WTC11 (cell line): ENCODE results near the gene OSM. TPM values are rescaled to one million over a fixed set of nuclear protein-coding genes. Genes with fewer than 3 reads are reported as not detected.

Experiments used
- ATAC-seq: fragments of 200-7000 bp; cut with Tn5 transposase; 2 replicates; pipeline ENCODE4 v1.10.0; 2021; ENCODE audit warnings: mild to moderate bottlenecking, moderate library complexity
- CTCF ChIA-PET: fragments of 300-600 bp; sonication (Branson Sonifier 250); formaldehyde crosslinking; loops from one replicate; lab custom pipeline; 2021; ENCODE audit warnings: antibody characterized with exemption; lab: Charles Lee
- POLR2A ChIA-PET: fragments of 350-600 bp; sonication (Branson Sonifier 250); formaldehyde crosslinking; loops from one replicate; lab custom pipeline; 2021; ENCODE audit warnings: antibody characterized with exemption; lab: Charles Lee
- DNase-seq: peaks from one replicate; pipeline ENCODE4 v3.0.0; 2021; ENCODE audit warnings: low spot score
- H3K27ac Mint-ChIP-seq: 2 replicates; pipeline ENCODE4 v1.8.0; 2021; ENCODE audit warnings: mixed read lengths
- H3K27me3 Mint-ChIP-seq: 2 replicates; pipeline ENCODE4 v1.8.0; 2021; ENCODE audit warnings: low read depth, mild to moderate bottlenecking, moderate library complexity, mixed read lengths
- H3K36me3 Mint-ChIP-seq: 2 replicates; pipeline ENCODE4 v1.8.0; 2021; ENCODE audit warnings: mixed read lengths
- H3K4me1 Mint-ChIP-seq: 2 replicates; pipeline ENCODE4 v1.8.0; 2022; ENCODE audit warnings: mixed read lengths
- H3K4me3 Mint-ChIP-seq: 2 replicates; pipeline ENCODE4 v1.8.0; 2021; ENCODE audit warnings: mild to moderate bottlenecking, moderate library complexity, mixed read lengths
- H3K9me3 Mint-ChIP-seq: 2 replicates; pipeline ENCODE4 v1.8.0; 2021; ENCODE audit warnings: mixed read lengths
- CREB1 ChIP-seq: sonication (generic); formaldehyde crosslinking; IDR thresholded peaks from 2 replicates; pipeline ENCODE4 v1.8.0; 2023; ENCODE audit warnings: mild to moderate bottlenecking, missing genetic modification reagents
- ELF4 ChIP-seq: sonication (generic); formaldehyde crosslinking; IDR thresholded peaks from 2 replicates; pipeline ENCODE4 v1.8.1; 2022; ENCODE audit warnings: low read depth, mild to moderate bottlenecking, moderate library complexity, missing genetic modification reagents
- ETV6 ChIP-seq: sonication (generic); formaldehyde crosslinking; IDR thresholded peaks from 2 replicates; pipeline ENCODE4 v1.8.1; 2022; ENCODE audit warnings: mild to moderate bottlenecking, missing genetic modification reagents
- FOXK1 ChIP-seq: sonication (generic); formaldehyde crosslinking; IDR thresholded peaks from 2 replicates; pipeline ENCODE4 v1.8.0; 2022; ENCODE audit warnings: mild to moderate bottlenecking, moderate library complexity, missing genetic modification reagents
- GTF2I ChIP-seq: fragments of 250-450 bp; sonication (Bioruptor Pico); conservative IDR thresholded peaks from 2 replicates; pipeline ENCODE4 v1.4.0; 2021; ENCODE audit warnings: mild to moderate bottlenecking
- JUN ChIP-seq: sonication (generic); formaldehyde crosslinking; IDR thresholded peaks from 2 replicates; pipeline ENCODE4 v1.8.0; 2023; ENCODE audit warnings: mild to moderate bottlenecking, missing genetic modification reagents
- MXD4 ChIP-seq: fragments of 250-450 bp; sonication (Bioruptor Pico); IDR thresholded peaks from 2 replicates; pipeline ENCODE4 v1.8.0; 2021; ENCODE audit warnings: mild to moderate bottlenecking, moderate library complexity, borderline replicate concordance
- NFATC4 ChIP-seq: fragments of 250-450 bp; sonication (Bioruptor Pico); IDR thresholded peaks from 2 replicates; pipeline ENCODE4 v1.9.0; 2021; ENCODE audit warnings: mild to moderate bottlenecking
- NR2C2 ChIP-seq: sonication (generic); formaldehyde crosslinking; IDR thresholded peaks from 2 replicates; pipeline ENCODE4 v1.8.0; 2022; ENCODE audit warnings: mild to moderate bottlenecking, missing genetic modification reagents
- PRRX2 ChIP-seq: fragments of 250-450 bp; sonication (Bioruptor Pico); IDR thresholded peaks from 2 replicates; pipeline ENCODE4 v1.8.0; 2021; ENCODE audit warnings: mild to moderate bottlenecking
- RORB ChIP-seq: fragments of 250-450 bp; sonication (Bioruptor Pico); IDR thresholded peaks from 2 replicates; pipeline ENCODE4 v1.9.0; 2021; ENCODE audit warnings: mild to moderate bottlenecking
- SOX15 ChIP-seq: fragments of 250-450 bp; sonication (Bioruptor Pico); IDR thresholded peaks from 2 replicates; pipeline ENCODE4 v1.9.0; 2021; ENCODE audit warnings: mild to moderate bottlenecking
- ZBTB21 ChIP-seq: sonication (generic); formaldehyde crosslinking; IDR thresholded peaks from 2 replicates; pipeline ENCODE4 v1.8.1; 2023; ENCODE audit warnings: mild to moderate bottlenecking, missing genetic modification reagents, borderline replicate concordance
- ZNF138 ChIP-seq: sonication (generic); formaldehyde crosslinking; conservative IDR thresholded peaks from 2 replicates; pipeline ENCODE4 v1.8.1; 2022; ENCODE audit warnings: mild to moderate bottlenecking, moderate library complexity, missing genetic modification reagents
- ZNF219 ChIP-seq: sonication (generic); formaldehyde crosslinking; IDR thresholded peaks from 2 replicates; pipeline ENCODE4 v1.8.0; 2023; ENCODE audit warnings: missing genetic modification reagents, mild to moderate bottlenecking, borderline replicate concordance
- ZNF416 ChIP-seq: fragments of 250-450 bp; sonication (Bioruptor Pico); IDR thresholded peaks from 2 replicates; pipeline ENCODE4 v1.9.0; 2021; ENCODE audit warnings: mild to moderate bottlenecking, inconsistent platforms
- total RNA-seq: library from RNA; stranded (reverse); gene quantifications from 3 replicates; pipeline ENCODE4 v1.2.3, GENCODE V29; 2021
- TF ChIP-seq, protein P1 (sequence below): fragments of 250-450 bp; sonication (Bioruptor Pico); IDR thresholded peaks from 2 replicates; pipeline ENCODE4 v1.9.0; 2021; ENCODE audit warnings: mild to moderate bottlenecking
- TF ChIP-seq, protein P2 (sequence below): fragments of 250-450 bp; sonication (Bioruptor Pico); IDR thresholded peaks from 2 replicates; pipeline ENCODE4 v1.9.0; 2021; ENCODE audit warnings: moderate library complexity, mild to moderate bottlenecking, inconsistent platforms, borderline replicate concordance
- TF ChIP-seq, protein P3 (sequence below): sonication (generic); formaldehyde crosslinking; IDR thresholded peaks from 2 replicates; pipeline ENCODE4 v1.8.1; 2022; ENCODE audit warnings: mild to moderate bottlenecking, missing genetic modification reagents, moderate library complexity, borderline replicate concordance
- TF ChIP-seq, protein P4 (sequence below): fragments of 250-450 bp; sonication (Bioruptor Pico); IDR thresholded peaks from 2 replicates; pipeline ENCODE4 v1.8.0; 2021; ENCODE audit warnings: mild to moderate bottlenecking
- TF ChIP-seq, protein P5 (sequence below): sonication (generic); formaldehyde crosslinking; IDR thresholded peaks from 2 replicates; pipeline ENCODE4 v1.8.1; 2022; ENCODE audit warnings: missing genetic modification reagents, borderline replicate concordance
- TF ChIP-seq, protein P6 (sequence below): sonication (generic); formaldehyde crosslinking; IDR thresholded peaks from 2 replicates; pipeline ENCODE4 v1.8.1; 2022; ENCODE audit warnings: low read depth, missing genetic modification reagents, borderline replicate concordance
- TF ChIP-seq, protein P7 (sequence below): sonication (generic); formaldehyde crosslinking; conservative IDR thresholded peaks from 2 replicates; pipeline ENCODE4 v1.8.1; 2022; ENCODE audit warnings: mild to moderate bottlenecking, missing genetic modification reagents

The OSM gene
- total RNA-seq, 1 experiment from 2014 or later: not detected

DNA sequence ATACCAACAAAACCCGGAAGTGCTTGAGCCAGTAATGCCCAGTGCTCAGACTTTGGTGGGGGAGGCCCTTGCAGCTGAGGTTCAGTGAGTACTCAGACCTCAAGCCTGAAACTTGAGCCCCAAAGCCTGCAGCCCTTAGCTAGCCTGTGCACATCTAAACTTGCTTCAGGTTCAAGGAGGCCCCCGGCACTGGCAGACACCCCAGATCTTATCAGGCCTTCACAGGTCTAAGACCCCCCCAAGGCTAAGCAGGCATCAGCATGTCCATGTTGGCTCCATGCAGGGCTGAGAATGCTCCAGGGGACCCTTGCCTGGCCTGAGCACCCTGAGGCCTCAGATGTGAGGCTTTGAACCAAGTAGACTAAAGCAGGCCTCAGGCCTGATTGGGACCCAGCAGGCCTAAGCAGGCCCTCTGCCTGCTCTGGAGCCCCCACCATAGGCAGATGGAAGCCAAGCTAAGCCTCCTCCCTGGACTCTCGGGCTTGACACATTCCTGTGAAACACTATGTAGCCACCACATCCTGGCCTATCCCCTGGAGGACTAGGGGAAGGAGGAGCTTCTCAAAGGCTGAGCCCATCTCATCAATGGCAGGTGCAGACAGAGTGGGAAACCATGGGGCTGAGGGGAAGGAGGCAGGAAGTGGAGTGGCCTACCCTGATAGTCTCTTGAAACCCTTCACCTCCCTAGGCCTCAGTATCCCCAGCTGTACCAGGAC lies 23.8 kb upstream of the OSM start:
- Mint-ChIP-seq H3K4me3 (peak overlapping the region; percentile 80), H3K4me1 (peaks cover 11% of the 10 kb centered on the region), H3K9me3 (no peaks in the 10 kb centered on the region), H3K27ac (no peak overlapping the region), H3K36me3 (no peaks in the 10 kb centered on the region), H3K27me3 (peaks cover 3% of the 10 kb centered on the region)
- CTCF ChIA-PET: interaction anchor here (1.2 to 6.3 kb wide), 9 partner anchors 10 to 601 kb away, joined by 3 to 193 read pairs (median 48); partner anchors contain the start of genes MTFP1, RNF215 and TBC1D10A
- POLR2A ChIA-PET: interaction anchor here (0.5 to 1.9 kb wide), 5 partner anchors 8 to 45 kb away, joined by 3 to 7 read pairs (median 4); partner anchors contain the start of gene TBC1D10A
- TF ChIP-seq ELF4 (CRISPR knock-in tag) (no peak), RORB (CRISPR knock-in tag) (no peak), JUN (no peak), FOXK1 (CRISPR knock-in tag) (no peak), GTF2I (no peak), NR2C2 (no peak), ZNF416 (CRISPR knock-in tag) (no peak), ZNF138 (CRISPR knock-in tag) (no peak), ZNF219 (no peak), PRRX2 (CRISPR knock-in tag) (no peak), NFATC4 (no peak), CREB1 (no peak), SOX15 (no peak)
- TF ChIP-seq, protein P1, sequence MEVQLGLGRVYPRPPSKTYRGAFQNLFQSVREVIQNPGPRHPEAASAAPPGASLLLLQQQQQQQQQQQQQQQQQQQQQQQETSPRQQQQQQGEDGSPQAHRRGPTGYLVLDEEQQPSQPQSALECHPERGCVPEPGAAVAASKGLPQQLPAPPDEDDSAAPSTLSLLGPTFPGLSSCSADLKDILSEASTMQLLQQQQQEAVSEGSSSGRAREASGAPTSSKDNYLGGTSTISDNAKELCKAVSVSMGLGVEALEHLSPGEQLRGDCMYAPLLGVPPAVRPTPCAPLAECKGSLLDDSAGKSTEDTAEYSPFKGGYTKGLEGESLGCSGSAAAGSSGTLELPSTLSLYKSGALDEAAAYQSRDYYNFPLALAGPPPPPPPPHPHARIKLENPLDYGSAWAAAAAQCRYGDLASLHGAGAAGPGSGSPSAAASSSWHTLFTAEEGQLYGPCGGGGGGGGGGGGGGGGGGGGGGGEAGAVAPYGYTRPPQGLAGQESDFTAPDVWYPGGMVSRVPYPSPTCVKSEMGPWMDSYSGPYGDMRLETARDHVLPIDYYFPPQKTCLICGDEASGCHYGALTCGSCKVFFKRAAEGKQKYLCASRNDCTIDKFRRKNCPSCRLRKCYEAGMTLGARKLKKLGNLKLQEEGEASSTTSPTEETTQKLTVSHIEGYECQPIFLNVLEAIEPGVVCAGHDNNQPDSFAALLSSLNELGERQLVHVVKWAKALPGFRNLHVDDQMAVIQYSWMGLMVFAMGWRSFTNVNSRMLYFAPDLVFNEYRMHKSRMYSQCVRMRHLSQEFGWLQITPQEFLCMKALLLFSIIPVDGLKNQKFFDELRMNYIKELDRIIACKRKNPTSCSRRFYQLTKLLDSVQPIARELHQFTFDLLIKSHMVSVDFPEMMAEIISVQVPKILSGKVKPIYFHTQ: no peak
- TF ChIP-seq, protein P2, sequence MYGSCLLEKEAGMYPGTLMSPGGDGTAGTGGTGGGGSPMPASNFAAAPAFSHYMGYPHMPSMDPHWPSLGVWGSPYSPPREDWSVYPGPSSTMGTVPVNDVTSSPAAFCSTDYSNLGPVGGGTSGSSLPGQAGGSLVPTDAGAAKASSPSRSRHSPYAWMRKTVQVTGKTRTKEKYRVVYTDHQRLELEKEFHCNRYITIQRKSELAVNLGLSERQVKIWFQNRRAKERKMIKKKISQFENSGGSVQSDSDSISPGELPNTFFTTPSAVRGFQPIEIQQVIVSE (CRISPR knock-in tag): no peak
- TF ChIP-seq, protein P3, sequence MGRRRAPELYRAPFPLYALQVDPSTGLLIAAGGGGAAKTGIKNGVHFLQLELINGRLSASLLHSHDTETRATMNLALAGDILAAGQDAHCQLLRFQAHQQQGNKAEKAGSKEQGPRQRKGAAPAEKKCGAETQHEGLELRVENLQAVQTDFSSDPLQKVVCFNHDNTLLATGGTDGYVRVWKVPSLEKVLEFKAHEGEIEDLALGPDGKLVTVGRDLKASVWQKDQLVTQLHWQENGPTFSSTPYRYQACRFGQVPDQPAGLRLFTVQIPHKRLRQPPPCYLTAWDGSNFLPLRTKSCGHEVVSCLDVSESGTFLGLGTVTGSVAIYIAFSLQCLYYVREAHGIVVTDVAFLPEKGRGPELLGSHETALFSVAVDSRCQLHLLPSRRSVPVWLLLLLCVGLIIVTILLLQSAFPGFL (CRISPR knock-in tag): no peak
- TF ChIP-seq, protein P4, sequence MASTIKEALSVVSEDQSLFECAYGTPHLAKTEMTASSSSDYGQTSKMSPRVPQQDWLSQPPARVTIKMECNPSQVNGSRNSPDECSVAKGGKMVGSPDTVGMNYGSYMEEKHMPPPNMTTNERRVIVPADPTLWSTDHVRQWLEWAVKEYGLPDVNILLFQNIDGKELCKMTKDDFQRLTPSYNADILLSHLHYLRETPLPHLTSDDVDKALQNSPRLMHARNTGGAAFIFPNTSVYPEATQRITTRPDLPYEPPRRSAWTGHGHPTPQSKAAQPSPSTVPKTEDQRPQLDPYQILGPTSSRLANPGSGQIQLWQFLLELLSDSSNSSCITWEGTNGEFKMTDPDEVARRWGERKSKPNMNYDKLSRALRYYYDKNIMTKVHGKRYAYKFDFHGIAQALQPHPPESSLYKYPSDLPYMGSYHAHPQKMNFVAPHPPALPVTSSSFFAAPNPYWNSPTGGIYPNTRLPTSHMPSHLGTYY (CRISPR knock-in tag): no peak
- ATAC-seq (no peak), DNase-seq (no peak)

DNA sequence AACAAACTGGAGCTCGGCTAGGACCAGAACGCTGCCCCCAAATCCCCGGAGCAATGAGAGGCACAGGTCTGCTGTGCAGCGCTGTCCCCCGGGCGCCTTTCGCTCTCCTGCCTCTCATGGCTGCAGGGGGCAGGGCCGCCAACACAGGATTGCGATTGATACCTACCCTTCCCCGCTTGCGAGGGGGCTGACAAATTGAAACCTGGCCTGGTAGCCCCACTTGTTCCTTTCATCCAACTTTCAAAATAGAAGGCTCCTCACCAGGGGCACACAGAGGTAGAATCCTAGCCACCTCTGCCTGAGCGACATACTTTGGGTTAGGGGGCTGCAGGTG lies 23.3 kb upstream of the OSM start:
- POLR2A ChIA-PET: interaction anchor here (0.5 to 1.9 kb wide), 4 partner anchors 9 to 44 kb away, joined by 3 to 7 read pairs (median 4); partner anchors contain the start of gene TBC1D10A
- CTCF ChIA-PET: interaction anchor here (1.0 to 6.3 kb wide), 12 partner anchors 11 to 600 kb away, joined by 3 to 193 read pairs (median 20); partner anchors contain the start of genes MTFP1, RNF215 and TBC1D10A
- Mint-ChIP-seq H3K4me3 (peak overlapping the region; percentile 80), H3K4me1 (peaks cover 11% of the 10 kb centered on the region), H3K27ac (peak overlapping the region; percentile 53; the same call in 1 of the 2 replicates), H3K36me3 (no peaks in the 10 kb centered on the region), H3K9me3 (no peaks in the 10 kb centered on the region), H3K27me3 (peaks cover 3% of the 10 kb centered on the region)
- peak; percentile 13 for ATAC-seq
- no peak for DNase-seq
- TF ChIP-seq MXD4 (CRISPR knock-in tag) (no peak), ETV6 (CRISPR knock-in tag) (no peak), CREB1 (no peak), ZBTB21 (CRISPR knock-in tag) (no peak), SOX15 (no peak), GTF2I (no peak)
- TF ChIP-seq, protein P5, sequence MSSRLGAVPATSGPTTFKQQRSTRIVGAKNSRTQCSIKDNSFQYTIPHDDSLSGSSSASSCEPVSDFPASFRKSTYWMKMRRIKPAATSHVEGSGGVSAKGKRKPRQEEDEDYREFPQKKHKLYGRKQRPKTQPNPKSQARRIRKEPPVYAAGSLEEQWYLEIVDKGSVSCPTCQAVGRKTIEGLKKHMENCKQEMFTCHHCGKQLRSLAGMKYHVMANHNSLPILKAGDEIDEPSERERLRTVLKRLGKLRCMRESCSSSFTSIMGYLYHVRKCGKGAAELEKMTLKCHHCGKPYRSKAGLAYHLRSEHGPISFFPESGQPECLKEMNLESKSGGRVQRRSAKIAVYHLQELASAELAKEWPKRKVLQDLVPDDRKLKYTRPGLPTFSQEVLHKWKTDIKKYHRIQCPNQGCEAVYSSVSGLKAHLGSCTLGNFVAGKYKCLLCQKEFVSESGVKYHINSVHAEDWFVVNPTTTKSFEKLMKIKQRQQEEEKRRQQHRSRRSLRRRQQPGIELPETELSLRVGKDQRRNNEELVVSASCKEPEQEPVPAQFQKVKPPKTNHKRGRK: no peak
- TF ChIP-seq, protein P6, sequence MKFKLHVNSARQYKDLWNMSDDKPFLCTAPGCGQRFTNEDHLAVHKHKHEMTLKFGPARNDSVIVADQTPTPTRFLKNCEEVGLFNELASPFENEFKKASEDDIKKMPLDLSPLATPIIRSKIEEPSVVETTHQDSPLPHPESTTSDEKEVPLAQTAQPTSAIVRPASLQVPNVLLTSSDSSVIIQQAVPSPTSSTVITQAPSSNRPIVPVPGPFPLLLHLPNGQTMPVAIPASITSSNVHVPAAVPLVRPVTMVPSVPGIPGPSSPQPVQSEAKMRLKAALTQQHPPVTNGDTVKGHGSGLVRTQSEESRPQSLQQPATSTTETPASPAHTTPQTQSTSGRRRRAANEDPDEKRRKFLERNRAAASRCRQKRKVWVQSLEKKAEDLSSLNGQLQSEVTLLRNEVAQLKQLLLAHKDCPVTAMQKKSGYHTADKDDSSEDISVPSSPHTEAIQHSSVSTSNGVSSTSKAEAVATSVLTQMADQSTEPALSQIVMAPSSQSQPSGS: no peak
- TF ChIP-seq, protein P7, sequence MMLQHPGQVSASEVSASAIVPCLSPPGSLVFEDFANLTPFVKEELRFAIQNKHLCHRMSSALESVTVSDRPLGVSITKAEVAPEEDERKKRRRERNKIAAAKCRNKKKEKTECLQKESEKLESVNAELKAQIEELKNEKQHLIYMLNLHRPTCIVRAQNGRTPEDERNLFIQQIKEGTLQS (CRISPR knock-in tag): no peak
- TF ChIP-seq, protein P4 (CRISPR knock-in tag): no peak
- TF ChIP-seq, protein P2 (CRISPR knock-in tag): no peak
